ENCODE measurements around the gene KLRC1.
"Not testable (repeated sequence)": the region's sequence is repeated elsewhere in the genome, so short reads cannot be mapped to it uniquely, and the experiment has no call there.

The KLRC1 gene

GRCh38 chr12:10404798-10405197, 48.4 kb downstream of the KLRC1 start:
- no peak for DNase-seq (ENCODE audit: extremely low read depth, low read depth)
- no peak overlapping the region for H3K4me3 ChIP-seq (replicated peaks; ENCODE audit: low read depth, low read length)
- no peak for TF ChIP-seq CTCF (IDR thresholded peaks at IDR 0.05; ENCODE audit: low read depth, low read length, missing control alignments)

GRCh38 chr12:10400829-10401228, 52.3 kb downstream of the KLRC1 start:
- DNase-seq (ENCODE audit: extremely low read depth, low read depth): no peak
- TF ChIP-seq CTCF (IDR thresholded peaks at IDR 0.05; ENCODE audit: low read depth, low read length, missing control alignments): no peak
- no peak overlapping the region for H3K4me3 ChIP-seq (replicated peaks; ENCODE audit: low read depth, low read length)

DNA sequence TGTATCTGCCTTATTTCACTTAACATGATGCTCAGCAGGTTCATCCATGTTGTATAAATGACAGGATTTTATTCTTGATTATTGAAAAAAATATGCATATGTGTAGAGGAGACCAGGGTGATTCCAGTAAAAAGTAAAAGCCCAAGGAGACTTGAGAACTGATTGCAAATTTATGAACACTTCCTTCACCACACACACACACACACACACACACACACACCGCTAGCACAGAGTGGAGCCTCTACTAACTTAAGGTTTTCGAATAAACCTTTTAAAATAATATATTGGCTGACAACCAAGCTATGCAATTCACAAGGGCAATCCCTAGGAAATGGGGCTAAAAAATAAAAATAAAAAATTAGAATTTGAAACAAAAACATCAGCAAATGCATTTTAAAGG, 55.0 kb downstream of the KLRC1 start:
- H3K4me3 ChIP-seq (replicated peaks; ENCODE audit: low read depth, low read length): no peak overlapping the region
- no peak for TF ChIP-seq CTCF (IDR thresholded peaks at IDR 0.05; ENCODE audit: low read depth, low read length, missing control alignments)
- no peak for DNase-seq (ENCODE audit: extremely low read depth, low read depth)

DNA sequence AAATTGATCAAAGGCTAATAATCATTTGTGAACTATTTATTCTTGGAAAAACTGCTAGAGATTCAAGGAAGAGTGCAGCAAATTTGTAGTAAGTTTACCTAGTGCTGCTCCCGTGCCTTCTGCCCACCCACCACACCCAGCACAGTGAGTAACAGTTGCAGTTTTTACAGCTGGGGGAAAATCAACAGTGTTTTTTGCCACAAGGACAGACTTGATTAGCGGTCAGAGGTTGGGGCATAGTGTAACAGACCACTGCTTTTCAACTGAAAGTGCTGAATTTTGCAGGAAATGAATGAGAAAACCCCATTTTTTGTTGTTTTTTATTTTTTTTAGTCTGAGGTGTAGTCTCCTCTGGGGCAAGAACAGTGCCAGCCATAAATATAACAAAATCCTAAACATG, 55.9 kb downstream of the KLRC1 start:
- DNase-seq (ENCODE audit: extremely low read depth, low read depth): no peak
- H3K4me3 ChIP-seq (replicated peaks; ENCODE audit: low read depth, low read length): no peak overlapping the region
- no peak for TF ChIP-seq CTCF (IDR thresholded peaks at IDR 0.05; ENCODE audit: low read depth, low read length, missing control alignments)

DNA sequence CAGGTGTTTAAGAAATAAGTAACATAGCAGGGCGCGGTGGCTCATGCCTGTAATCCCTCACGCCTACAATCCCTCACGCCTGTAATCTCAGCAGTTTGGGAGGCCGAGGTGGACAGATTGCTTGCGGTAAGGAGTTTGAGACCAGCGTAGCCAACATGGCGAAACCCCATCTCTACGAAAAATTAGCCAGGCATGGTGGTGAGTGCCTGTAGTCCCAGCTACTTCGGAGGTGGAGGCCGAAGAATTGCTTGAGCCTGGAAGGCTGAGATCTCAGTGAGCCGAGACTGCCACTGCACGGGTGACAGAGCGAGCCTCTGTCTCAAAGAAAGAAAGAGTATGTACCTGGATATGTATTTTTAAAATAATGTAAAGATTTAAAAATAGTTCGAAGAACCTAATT, 57.0 kb downstream of the KLRC1 start:
- DNase-seq (ENCODE audit: extremely low read depth, low read depth); H3K4me3 ChIP-seq (replicated peaks; ENCODE audit: low read depth, low read length): not testable (repeated sequence)

Measured in HFF-Myc (cell line).